Effector CD8-positive, alpha-beta T cell (primary cell): ENCODE results near the gene B4GALNT4.
"Not testable (repeated sequence)": the region's sequence is repeated elsewhere in the genome, so short reads cannot be mapped to it uniquely, and the experiment has no call there.

Experiments
- DNase-seq: peaks from one replicate; lab custom pipeline; 2025; lab: John Stamatoyannopoulos, UW

B4GALNT4 gene

GRCh38 chr11:419248-420005, 50.1 kb downstream of the B4GALNT4 start:
- DNase-seq: no peak

GRCh38 chr11:420054-420910, 51.0 kb downstream of the B4GALNT4 start:
- DNase-seq: no peak

DNA sequence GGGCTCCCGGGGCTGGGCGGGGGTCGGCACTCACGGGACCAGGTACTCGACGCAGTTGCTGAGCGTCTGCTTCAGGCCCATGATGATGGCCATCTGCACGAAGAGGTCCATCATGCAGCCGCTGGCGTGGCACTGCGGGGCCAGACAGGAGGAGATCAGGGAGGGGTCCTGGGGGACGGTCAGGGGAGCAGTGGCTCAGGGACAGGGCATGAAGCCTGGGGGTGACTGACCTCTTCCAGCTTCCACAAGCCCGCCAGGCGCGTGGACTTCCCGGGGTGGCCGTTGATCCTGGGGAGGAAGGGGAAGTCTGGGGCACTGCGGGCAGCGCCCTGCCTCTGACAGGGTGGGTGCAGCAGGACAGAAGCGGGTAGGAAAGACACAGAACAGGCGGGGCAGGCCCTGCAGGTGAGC, 51.6 kb downstream of the B4GALNT4 start:
- DNase-seq: no peak

- no peak for DNase-seq
Measured at GRCh38 chr11:422249-422656, 53.0 kb downstream of the B4GALNT4 start.

DNA sequence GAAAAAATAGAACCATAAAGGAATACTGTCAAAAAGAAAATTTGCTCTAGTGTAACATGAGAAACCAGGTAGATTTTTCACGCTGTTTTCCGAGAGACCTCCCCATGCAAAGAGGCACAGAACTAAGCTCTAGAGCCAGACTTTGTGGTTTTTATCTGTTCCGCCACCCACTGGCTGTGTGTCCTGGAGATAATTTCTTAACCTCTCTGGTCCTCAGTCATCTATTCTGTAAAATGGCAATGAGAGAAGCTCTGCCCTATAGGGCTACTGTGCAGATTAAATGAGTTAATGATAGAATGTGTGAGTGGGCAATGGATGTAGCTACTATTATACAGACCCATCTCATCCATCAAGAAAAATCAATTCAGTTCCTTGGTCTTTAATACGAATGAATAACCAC, 54.9 kb downstream of the B4GALNT4 start:
- DNase-seq: no peak

- not testable (repeated sequence) for DNase-seq
Measured at GRCh38 chr11:424766-425165, 55.5 kb downstream of the B4GALNT4 start.

DNA sequence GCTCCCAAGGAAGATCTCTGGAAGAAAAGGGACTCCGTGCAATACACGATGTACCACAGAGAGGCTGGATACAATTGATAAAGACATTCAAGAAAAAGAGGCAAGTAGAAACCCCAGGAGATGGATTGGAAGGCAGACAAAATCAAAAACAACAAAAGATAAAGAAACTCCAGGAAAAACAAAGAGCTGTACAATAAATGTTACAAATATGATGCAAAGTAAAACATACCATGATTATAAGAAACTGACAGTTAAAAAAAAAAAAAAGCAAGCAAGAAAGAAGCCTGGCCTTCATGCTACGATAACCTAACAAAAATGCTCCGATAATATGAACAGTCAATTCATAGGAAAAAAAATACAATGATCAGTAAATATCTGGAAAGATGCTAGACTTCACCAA, 56.0 kb downstream of the B4GALNT4 start:
- no peak for DNase-seq

GRCh38 chr11:426851-427250, 57.6 kb downstream of the B4GALNT4 start:
- no peak for DNase-seq

- no peak for DNase-seq
Measured at GRCh38 chr11:428295-428694, 59.0 kb downstream of the B4GALNT4 start.

GRCh38 chr11:429391-429790, 60.1 kb downstream of the B4GALNT4 start:
- no peak for DNase-seq

- DNase-seq: no peak
Measured at GRCh38 chr11:429931-430456, 60.7 kb downstream of the B4GALNT4 start.
